ENCODE results near the gene BCL6. TPM values are rescaled to one million over a fixed set of nuclear protein-coding genes. Genes with fewer than 3 reads are reported as not detected.

The BCL6 gene
- 13.1 and 17.6 TPM in 2 replicates for total RNA-seq

GRCh38 chr3:187745201-187746058, at the start of gene BCL6:
BCL6 (minus strand) TSS chr3:187745468; CDS start chr3:187733693, 11,775 bp downstream.

DNA sequence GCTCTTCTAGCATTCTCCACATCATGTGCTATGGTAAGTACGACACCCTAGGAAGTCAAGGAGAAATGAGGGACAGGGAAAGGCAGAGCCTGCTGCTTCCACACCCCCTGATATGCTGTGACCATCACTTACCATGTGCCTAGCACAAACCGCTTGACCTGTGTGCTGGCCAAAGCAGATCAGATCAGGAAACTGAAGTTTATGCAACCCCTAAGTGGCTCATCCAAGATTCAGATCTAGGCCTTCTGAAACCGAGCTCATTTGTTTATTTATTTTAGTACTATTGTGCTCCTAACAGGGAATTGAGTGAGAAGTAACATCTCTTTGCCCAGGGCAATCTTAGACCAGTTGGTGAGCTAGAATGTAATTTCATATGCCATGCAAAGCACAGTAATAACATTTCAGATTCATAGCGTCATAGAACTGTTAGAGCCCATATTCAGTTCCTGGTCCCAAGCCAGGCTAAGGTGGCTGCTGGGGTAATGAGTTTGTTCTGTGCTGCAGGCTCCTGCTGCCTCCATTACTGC, 42.7 kb downstream of the BCL6 start, which contains the start of gene RTP2:
TSS of gene RTP2 (minus strand) at position 51 of the 527 bp plus-strand sequence. CDS start 429 bp downstream, outside the sequence.

Other genes with a start within 250 kb of the BCL6 start
- gene SST, start 75.1 kb downstream of the BCL6 start, total RNA-seq, result not detected in 2 replicates
- not detected in 2 replicates for gene RTP2, start 42.9 kb downstream of the BCL6 start, total RNA-seq

Measured in thoracic aorta endothelial cell (primary cell).